ENCODE measurements around the gene SLC36A4.

- TF ChIP-seq, protein P1, sequence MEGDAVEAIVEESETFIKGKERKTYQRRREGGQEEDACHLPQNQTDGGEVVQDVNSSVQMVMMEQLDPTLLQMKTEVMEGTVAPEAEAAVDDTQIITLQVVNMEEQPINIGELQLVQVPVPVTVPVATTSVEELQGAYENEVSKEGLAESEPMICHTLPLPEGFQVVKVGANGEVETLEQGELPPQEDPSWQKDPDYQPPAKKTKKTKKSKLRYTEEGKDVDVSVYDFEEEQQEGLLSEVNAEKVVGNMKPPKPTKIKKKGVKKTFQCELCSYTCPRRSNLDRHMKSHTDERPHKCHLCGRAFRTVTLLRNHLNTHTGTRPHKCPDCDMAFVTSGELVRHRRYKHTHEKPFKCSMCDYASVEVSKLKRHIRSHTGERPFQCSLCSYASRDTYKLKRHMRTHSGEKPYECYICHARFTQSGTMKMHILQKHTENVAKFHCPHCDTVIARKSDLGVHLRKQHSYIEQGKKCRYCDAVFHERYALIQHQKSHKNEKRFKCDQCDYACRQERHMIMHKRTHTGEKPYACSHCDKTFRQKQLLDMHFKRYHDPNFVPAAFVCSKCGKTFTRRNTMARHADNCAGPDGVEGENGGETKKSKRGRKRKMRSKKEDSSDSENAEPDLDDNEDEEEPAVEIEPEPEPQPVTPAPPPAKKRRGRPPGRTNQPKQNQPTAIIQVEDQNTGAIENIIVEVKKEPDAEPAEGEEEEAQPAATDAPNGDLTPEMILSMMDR (conservative IDR thresholded peaks at IDR 0.05; ENCODE audit: low read length), result no peak
- TF ChIP-seq EZH2phosphoT487 (IDR thresholded peaks at IDR 0.05; ENCODE audit: borderline replicate concordance, low read depth, low read length), result no peak
These were observed 14.3 kb upstream of the SLC36A4 start for GRCh38 chr11:93212094-93212493.

Measured in OCI-LY7 (cell line).